HUES64 (cell line): Measurements from ENCODE around the gene UBXN2A.
"Not testable (repeated sequence)": the region's sequence is repeated elsewhere in the genome, so short reads cannot be mapped to it uniquely, and the experiment has no call there.

Source experiments
- H3K27ac ChIP-seq: 2 replicates; pipeline ENCODE4 v1.7.0; 2013; ENCODE audit warnings: low read depth, low read length, inconsistent platforms
- H3K27me3 ChIP-seq: 2 replicates; pipeline ENCODE4 v1.6.1; 2013; ENCODE audit warnings: mild to moderate bottlenecking, low read length; ENCODE audit not compliant: insufficient read depth
- H3K36me3 ChIP-seq: 2 replicates; pipeline ENCODE4 v1.6.1; 2013; ENCODE audit warnings: mild to moderate bottlenecking, low read length; ENCODE audit not compliant: insufficient read depth
- H3K4me1 ChIP-seq: 2 replicates; pipeline ENCODE4 v1.6.1; 2013; ENCODE audit warnings: mild to moderate bottlenecking, low read length, moderate library complexity; ENCODE audit not compliant: insufficient read depth
- H3K4me3 ChIP-seq: 2 replicates; pipeline ENCODE4 v1.5.1; 2013; ENCODE audit warnings: mild to moderate bottlenecking, low read length, moderate library complexity
- H3K9ac ChIP-seq: 2 replicates; pipeline ENCODE4 v1.6.1; 2013; ENCODE audit warnings: mild to moderate bottlenecking, low read depth, low read length
- H3K9me3 ChIP-seq: 2 replicates; pipeline ENCODE4 v1.6.1; 2013; ENCODE audit warnings: low read depth, low read length; ENCODE audit not compliant: insufficient read depth
- WGBS: fragments of 150-250, 120-280 bp; methylation state at CpG from one replicate; pipeline ENCODE4 v1.1.7; 2013; ENCODE audit warnings: missing lambda C conversion rate; 5-methylcytosine and 5-hydroxymethylcytosine counted together

Gene UBXN2A

GRCh38 chr2:23943666-23944065 is 3.4 kb downstream of the UBXN2A start:
- 98% methylated on average over 11 of the region's 11 CpGs for WGBS
- H3K36me3 ChIP-seq: no peaks in the 10 kb centered on the region
- H3K27me3 ChIP-seq: no peaks in the 10 kb centered on the region
- H3K4me1 ChIP-seq: peaks cover 13% of the 10 kb centered on the region; the same call in 1 of the 2 replicates
- no peak overlapping the region for H3K9ac ChIP-seq
- H3K4me3 ChIP-seq: no peak overlapping the region
- H3K27ac ChIP-seq: no peak overlapping the region
- no peaks in the 10 kb centered on the region for H3K9me3 ChIP-seq

DNA sequence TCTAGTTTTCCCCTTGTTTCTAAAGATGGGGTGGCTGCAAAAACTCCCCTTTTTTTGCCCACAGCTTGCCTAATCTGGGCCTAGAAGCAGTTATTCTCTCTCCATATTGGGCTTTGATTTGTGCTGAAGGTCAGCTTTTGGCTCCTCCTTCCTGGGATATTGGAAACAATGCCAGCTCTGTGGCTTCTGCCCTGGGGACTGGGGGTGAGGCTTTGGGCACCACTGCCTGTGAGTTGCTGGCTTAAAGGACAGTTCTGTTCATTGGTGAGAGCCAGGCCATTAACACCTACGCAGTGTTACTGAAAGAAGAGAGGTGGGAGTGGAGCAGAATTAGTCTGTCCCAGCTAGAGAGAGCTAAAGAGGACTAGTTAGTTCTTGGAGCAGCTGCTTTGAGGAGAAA is 4.3 kb downstream of the UBXN2A start:
- Histone ChIP-seq H3K36me3 (no peaks in the 10 kb centered on the region), H3K9me3 (no peaks in the 10 kb centered on the region), H3K4me3 (no peak overlapping the region), H3K27me3 (no peaks in the 10 kb centered on the region), H3K9ac (no peak overlapping the region), H3K4me1 (peaks cover 13% of the 10 kb centered on the region; the same call in 1 of the 2 replicates), H3K27ac (no peak overlapping the region)
- 62% methylated on average over 1 of the region's 1 CpG for WGBS

DNA sequence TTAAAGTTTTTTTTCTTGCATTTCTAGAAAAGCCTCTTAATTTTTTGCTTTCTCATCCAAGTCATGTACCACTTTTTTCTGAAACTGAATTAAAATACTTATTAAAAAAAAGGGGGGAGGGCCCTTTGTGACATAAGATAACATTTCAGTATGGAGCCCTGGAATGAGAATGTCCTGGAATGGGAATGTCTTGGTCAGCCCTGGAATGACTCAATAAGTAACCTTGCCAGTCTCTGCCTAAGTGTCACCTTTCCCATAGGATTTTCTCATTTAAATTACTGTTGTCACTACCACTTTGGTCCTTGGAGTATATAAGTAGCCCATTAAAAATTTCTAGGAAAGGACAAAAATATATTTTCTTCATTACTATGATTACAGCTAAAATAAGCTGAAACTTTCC is 4.7 kb downstream of the UBXN2A start:
- H3K27ac ChIP-seq: no peak overlapping the region
- no peak overlapping the region for H3K4me3 ChIP-seq
- H3K4me1 ChIP-seq: peaks cover 13% of the 10 kb centered on the region; the same call in 1 of the 2 replicates
- H3K27me3 ChIP-seq: no peaks in the 10 kb centered on the region
- H3K9ac ChIP-seq: no peak overlapping the region
- no peaks in the 10 kb centered on the region for H3K9me3 ChIP-seq
- H3K36me3 ChIP-seq: no peaks in the 10 kb centered on the region

DNA sequence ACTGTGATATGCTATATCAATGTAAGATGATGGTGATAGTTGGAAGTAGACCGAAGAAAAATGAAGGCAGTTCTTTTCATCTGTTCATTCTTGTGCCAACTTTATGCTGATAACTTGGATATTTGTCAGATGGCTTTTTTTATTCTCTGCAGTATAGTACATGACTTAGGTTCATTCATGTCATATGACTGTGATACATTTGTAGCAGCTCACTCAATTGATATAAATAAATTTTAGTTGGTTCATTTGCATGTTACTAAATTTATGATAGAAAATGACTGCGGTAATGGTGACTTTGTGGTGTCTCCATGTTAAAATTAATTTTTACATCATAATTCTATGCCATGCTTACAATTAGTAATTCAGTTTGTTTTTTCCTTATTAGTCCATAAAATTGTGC is 7.1 kb downstream of the UBXN2A start:
- WGBS: 98% methylated on average over 1 of the region's 2 CpGs
- Histone ChIP-seq H3K27ac (no peak overlapping the region), H3K9ac (no peak overlapping the region), H3K9me3 (no peaks in the 10 kb centered on the region), H3K4me1 (peaks cover 6% of the 10 kb centered on the region; the same call in 1 of the 2 replicates), H3K36me3 (no peaks in the 10 kb centered on the region), H3K4me3 (no peak overlapping the region), H3K27me3 (no peaks in the 10 kb centered on the region)

DNA sequence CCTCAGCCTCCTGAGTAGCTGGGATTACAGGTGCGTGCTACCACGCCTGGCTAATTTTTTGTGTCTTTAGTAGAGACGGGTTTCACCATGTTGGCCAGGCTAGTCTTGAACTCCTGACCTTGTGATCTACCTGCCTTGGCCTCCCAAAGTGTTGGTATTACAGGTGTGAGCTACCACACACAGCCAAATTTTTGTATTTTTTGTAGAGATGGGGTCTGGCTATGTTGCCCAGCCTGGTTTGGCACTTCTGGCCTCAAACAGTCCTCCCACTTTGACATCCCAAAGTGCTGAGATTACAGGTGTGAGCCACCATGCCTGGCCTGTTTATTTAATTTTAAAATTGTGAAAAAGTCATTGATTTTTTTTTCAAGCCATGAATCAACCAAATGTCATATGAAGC is 12.3 kb downstream of the UBXN2A start:
- H3K9ac ChIP-seq, H3K27me3 ChIP-seq, H3K4me1 ChIP-seq, H3K36me3 ChIP-seq, H3K4me3 ChIP-seq, H3K9me3 ChIP-seq, H3K27ac ChIP-seq: not testable (repeated sequence)
- WGBS: 97% methylated on average over 3 of the region's 3 CpGs

- H3K27ac ChIP-seq: no peak overlapping the region
- no peak overlapping the region for H3K4me3 ChIP-seq
- H3K27me3 ChIP-seq: no peaks in the 10 kb centered on the region
- H3K36me3 ChIP-seq: peaks cover 5% of the 10 kb centered on the region; the same call in 1 of the 2 replicates
- no peaks in the 10 kb centered on the region for H3K9me3 ChIP-seq
- no peaks in the 10 kb centered on the region for H3K4me1 ChIP-seq
- no peak overlapping the region for H3K9ac ChIP-seq
Measured at GRCh38 chr2:23953625-23954024, 13.4 kb downstream of the UBXN2A start.

DNA sequence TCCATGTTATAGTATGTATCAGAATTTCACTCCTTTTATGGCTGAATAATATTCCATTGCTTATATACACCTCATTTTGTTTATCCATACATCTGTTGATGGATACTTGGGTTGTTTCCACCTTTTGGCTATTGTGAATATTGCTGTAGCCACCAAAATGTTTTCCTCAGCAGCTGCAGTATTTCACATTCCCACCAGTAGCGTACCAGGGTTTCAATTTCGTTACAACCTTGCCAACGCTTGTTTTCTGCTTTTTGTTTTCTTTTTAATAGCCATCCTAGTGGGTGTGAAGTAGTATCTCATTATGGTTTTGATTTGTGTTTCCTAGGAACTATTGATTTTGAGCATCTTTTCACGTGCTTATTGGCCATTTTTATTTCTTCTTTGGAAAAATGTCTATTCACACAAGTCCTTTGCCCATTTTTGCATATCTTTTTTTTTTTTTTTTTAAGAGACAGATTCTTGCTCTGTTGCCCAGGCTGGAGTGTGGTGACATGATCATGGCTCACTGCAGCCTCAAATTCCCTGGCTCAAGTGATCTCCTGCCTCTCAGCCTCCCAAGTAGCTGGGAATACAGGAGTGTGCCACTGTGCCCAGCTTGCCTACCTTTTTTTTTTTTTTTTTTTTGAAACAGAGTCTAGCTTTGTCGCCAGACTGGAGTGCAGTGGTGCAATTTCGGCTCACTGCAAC is 14.2 kb downstream of the UBXN2A start:
- Histone ChIP-seq H3K4me1 (no peaks in the 10 kb centered on the region), H3K36me3 (peaks cover 8% of the 10 kb centered on the region; the same call in 1 of the 2 replicates), H3K9ac (no peak overlapping the region), H3K27ac (no peak overlapping the region), H3K27me3 (no peaks in the 10 kb centered on the region), H3K4me3 (no peak overlapping the region), H3K9me3 (no peaks in the 10 kb centered on the region)
- 97% methylated on average over 6 of the region's 6 CpGs for WGBS

DNA sequence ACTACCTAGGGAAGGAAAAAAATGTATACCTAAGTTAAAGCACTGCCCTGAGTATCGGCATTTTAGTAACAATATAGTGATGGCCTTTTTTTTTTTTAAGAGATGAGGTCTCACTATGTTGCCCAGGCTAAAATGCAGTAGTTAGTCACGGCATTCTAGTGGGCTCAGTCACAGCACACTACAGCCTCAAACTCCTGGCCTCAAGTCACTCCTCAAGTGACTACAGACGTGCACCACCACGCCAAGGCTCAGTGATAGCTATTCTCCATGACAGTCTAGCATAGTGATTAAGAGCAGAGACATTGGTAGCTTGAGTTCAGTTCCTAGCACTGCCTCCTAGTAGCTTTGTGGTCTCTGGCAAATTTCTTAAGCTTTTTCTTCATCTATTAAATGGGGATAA is 27.6 kb downstream of the UBXN2A start:
- H3K9ac ChIP-seq: no peak overlapping the region
- 98% methylated on average over 4 of the region's 4 CpGs for WGBS
- H3K36me3 ChIP-seq: peaks cover 14% of the 10 kb centered on the region
- H3K4me3 ChIP-seq: no peak overlapping the region
- H3K27me3 ChIP-seq: no peaks in the 10 kb centered on the region
- H3K9me3 ChIP-seq: no peaks in the 10 kb centered on the region
- no peak overlapping the region for H3K27ac ChIP-seq
- no peaks in the 10 kb centered on the region for H3K4me1 ChIP-seq

DNA sequence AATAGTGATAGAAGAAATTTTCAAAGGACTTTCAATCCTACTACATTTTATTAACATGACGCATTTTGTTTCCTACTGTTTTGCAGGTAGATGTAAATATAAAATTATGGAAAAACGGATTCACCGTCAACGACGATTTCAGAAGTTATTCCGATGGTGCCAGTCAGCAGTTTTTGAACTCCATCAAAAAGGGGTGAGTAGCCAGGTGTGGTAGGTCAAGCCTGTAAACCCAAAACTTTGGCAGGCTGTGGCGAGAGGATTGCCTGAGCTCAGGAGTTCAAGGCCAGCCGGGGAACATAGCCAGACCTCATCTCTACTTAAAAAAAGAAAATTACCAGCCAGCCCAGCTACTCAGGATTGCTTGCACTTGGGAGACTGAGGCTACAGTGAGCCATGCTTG is 36.6 kb downstream of the UBXN2A start:
- Histone ChIP-seq H3K4me1 (no peaks in the 10 kb centered on the region), H3K4me3 (no peak overlapping the region), H3K27me3 (no peaks in the 10 kb centered on the region), H3K9ac (no peak overlapping the region), H3K36me3 (peaks cover 39% of the 10 kb centered on the region), H3K9me3 (no peaks in the 10 kb centered on the region), H3K27ac (no peak overlapping the region)
- WGBS: 97% methylated on average over 8 of the region's 8 CpGs

DNA sequence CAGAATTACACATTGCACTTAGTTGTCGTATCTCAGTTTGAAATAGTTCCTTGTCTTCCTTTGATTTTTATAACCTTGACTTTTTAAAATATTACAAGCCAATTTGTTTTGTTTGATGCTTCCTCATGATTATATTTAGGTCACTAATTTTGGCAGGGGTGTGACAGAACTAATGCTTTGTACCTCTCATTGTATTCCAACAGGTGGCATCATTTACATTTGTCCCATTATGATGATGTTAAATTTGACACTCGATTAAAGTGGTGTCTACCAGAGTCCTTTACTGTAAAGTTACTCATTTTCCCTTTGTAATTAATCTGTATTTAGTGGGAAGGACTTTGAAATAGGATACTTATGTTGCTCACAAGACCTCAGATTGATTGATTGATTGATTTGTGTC is 48.1 kb downstream of the UBXN2A start:
- WGBS: 100% methylated on average over 2 of the region's 2 CpGs
- Histone ChIP-seq H3K9ac (no peak overlapping the region), H3K4me3 (no peak overlapping the region), H3K36me3 (peaks cover 22% of the 10 kb centered on the region), H3K27ac (no peak overlapping the region), H3K27me3 (no peaks in the 10 kb centered on the region), H3K4me1 (peaks cover 11% of the 10 kb centered on the region), H3K9me3 (no peaks in the 10 kb centered on the region)

GRCh38 chr2:23992931-23993330 is 52.7 kb downstream of the UBXN2A start:
- Histone ChIP-seq H3K27me3 (no peaks in the 10 kb centered on the region), H3K9ac (peak overlapping the region; percentile 12; the same call in 1 of the 2 replicates), H3K4me3 (no peak overlapping the region), H3K27ac (peak overlapping the region; percentile 36; the same call in 1 of the 2 replicates), H3K9me3 (no peaks in the 10 kb centered on the region), H3K4me1 (peaks cover 17% of the 10 kb centered on the region), H3K36me3 (no peaks in the 10 kb centered on the region; the same call in 1 of the 2 replicates)
- WGBS: 43% methylated on average over 1 of the region's 1 CpG
